GM21390 (cell line): ENCODE results near the gene AFF1.

Experiments
- ATAC-seq: cut with Tn5 transposase; IDR thresholded peaks from one replicate; pipeline ENCODE4 v1.9.1; 2021; ENCODE audit not compliant: unreplicated experiment

Gene AFF1

GRCh38 chr4:87185146-87185870 lies 250.5 kb downstream of the AFF1 start:
- no peak for ATAC-seq

- ATAC-seq: no peak
Observed at GRCh38 chr4:87188048-87188447, 253.2 kb downstream of the AFF1 start.

GRCh38 chr4:87188932-87189331 lies 254.1 kb downstream of the AFF1 start:
- ATAC-seq: no peak
